Small intestine (tissue), 16 donors: ENCODE measurements around the gene ZNF99. TPM values are rescaled to one million over a fixed set of nuclear protein-coding genes. Genes with fewer than 3 reads are reported as not detected.
A peak's percentile ranks its signal among the peaks of the same experiment; 100 is the strongest.

Source experiments
- DNase-seq, 2 donors: peaks; one replicate each; pipeline versions ENCODE4 v3.0.0 to v3.0.0-alpha.2; 2013
- FAIRE-seq: peaks from 2 replicates; lab custom pipeline; 2012; peaks lifted over from hg19 to GRCh38; lab: Jason Lieb, UNC
- H3K27ac ChIP-seq, 3 donors: one replicate each; pipeline ENCODE4 v1.5.1; 2013; ENCODE audit warnings: low read length in 2 of 3, mild to moderate bottlenecking in 2 of 3, control low read depth in 1 of 3, inconsistent platforms in 1 of 3, low read depth in 1 of 3, moderate library complexity in 1 of 3
- H3K27me3 ChIP-seq, 3 donors: one replicate each; pipeline ENCODE4 v1.6.1; 2013; ENCODE audit warnings: low read length in 3 of 3, inconsistent platforms in 1 of 3; ENCODE audit not compliant: control insufficient read depth in 3 of 3, insufficient read depth in 3 of 3
- H3K36me3 ChIP-seq, 3 donors: one replicate each; pipeline ENCODE4 v1.6.1; 2013; ENCODE audit warnings: low read length in 3 of 3, inconsistent platforms in 1 of 3, low read depth in 1 of 3, mild to moderate bottlenecking in 1 of 3, moderate library complexity in 1 of 3; ENCODE audit not compliant: control insufficient read depth in 3 of 3, insufficient read depth in 2 of 3
- H3K4me1 ChIP-seq, 3 donors: one replicate each; pipeline ENCODE4 v1.6.1; 2013; ENCODE audit warnings: low read length in 2 of 3, inconsistent platforms in 1 of 3, low read depth in 1 of 3, mild to moderate bottlenecking in 1 of 3, moderate library complexity in 1 of 3; ENCODE audit not compliant: control insufficient read depth in 3 of 3, insufficient read depth in 2 of 3
- H3K4me3 ChIP-seq, 3 donors: one replicate each; pipeline ENCODE4 v1.5.1; 2013; ENCODE audit warnings: low read length in 3 of 3, control low read depth in 1 of 3, inconsistent platforms in 1 of 3, low read depth in 1 of 3, mild to moderate bottlenecking in 1 of 3, moderate library complexity in 1 of 3
- H3K9me3 ChIP-seq, 2 donors: one replicate each; pipeline ENCODE4 v1.6.1; 2013; ENCODE audit warnings: low read depth in 1 of 2, low read length in 1 of 2; ENCODE audit not compliant: control insufficient read depth in 2 of 2, insufficient read depth in 1 of 2
- WGBS, 3 donors: extraction: QIAGEN DNeasy Blood & Tissue Kit; methylation state at CpG; one replicate each; pipeline ENCODE4 v1.1.7; 2013; 5-methylcytosine and 5-hydroxymethylcytosine counted together
- long read RNA-seq, 10 donors: transcript quantifications; one replicate each; lab custom pipeline, GENCODE V29; 2026
- polyA plus RNA-seq, 4 donors: library from polyadenylated mRNA; stranded (reverse) in 3 of 4; unstranded in 1 of 4; fragments of 200-250 nt in 3 of 4; fragments of 120-200 nt in 1 of 4; gene quantifications; one replicate each; pipeline versions ENCODE4 v1.2.1 to v1.2.3, GENCODE V29; 2013
- donor health status: healthy with polysubstance abuse.
- donor health status: control.
- donor health status: control.
- donor health status: Bipolar disorder and iron deficiency.
- donor health status: healthy.

ZNF99 gene
- under 1 TPM in 2 of 4 donors, not detected in 2; 0.01 to 0.21 TPM for polyA plus RNA-seq
- long read RNA-seq, donor 1, result 0 reads
- long read RNA-seq, donor 2, result 0 reads
- long read RNA-seq, donor 3, result 0 reads
- long read RNA-seq, donor 4, result 0 reads
- long read RNA-seq, donor 5, result 0 reads
- long read RNA-seq, donor 6, result 0 reads
- long read RNA-seq, donor 7, full-length matches to known transcripts, result 1 of 1 reads
- long read RNA-seq, donor 7, partial matches to known transcripts, result 0 of 1 reads
- long read RNA-seq, donor 7, other reads (novel, unspliced or antisense), result 0 of 1 reads
- long read RNA-seq, donor 8, result 0 reads
- long read RNA-seq, donor 9, result 0 reads
- long read RNA-seq, donor 10, result 0 reads

DNA sequence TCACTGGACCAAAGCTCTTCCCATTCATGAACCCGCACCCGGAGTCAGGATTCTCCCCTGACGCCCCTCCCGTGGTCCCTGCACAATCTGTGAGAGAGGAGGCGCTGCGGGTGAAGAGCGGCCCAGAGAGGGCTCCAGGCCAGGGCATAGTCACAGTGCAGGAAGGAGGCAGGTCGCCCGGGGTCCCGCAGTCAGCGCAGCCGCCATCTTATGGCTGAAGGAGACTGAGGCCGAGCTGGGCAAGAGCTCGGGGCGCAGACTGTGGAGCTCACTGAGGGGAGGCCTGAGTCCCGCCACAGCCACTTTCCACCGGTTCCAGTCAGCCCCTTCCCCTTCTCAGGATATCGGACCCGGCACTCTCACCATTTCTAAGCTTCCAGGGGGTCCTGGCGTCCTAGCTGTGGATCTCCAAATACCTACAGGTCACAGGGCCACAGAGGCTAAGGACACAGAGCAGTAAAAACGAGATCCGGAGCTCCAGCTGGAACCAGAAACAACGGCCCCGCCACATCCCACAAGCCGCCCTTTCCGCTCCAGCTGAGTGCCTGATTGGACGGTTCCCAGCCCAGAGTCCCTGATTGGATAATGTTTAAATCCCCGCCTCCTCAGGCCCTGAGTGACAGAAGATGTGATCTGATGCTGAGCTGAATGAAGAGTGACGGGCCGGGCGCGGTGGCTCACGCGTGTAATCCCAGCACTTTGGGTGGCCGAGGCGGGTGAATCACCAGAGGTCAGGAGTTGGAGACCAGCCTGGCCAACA lies at the start of gene ZNF99:
Gene ZNF99, minus strand, starts transcription at position 501 of the 760 bp plus-strand sequence. Its CDS starts 135 bp downstream, at position 366.
- peak in 1 of 2 donors; percentile 54 for DNase-seq
- WGBS, 3 donors, result 5 to 24% (median 18%) methylated on average over 32 to 36 of the region's 36 CpGs
- H3K36me3 ChIP-seq, result no peaks in the 10 kb centered on the region
- no peaks in the 10 kb centered on the region for H3K4me1 ChIP-seq
- H3K4me3 ChIP-seq, result peak within 1 kb of the TSS in 1 of 3 donors; percentile 25
- peaks cover 0 to 13% of the 10 kb centered on the region in 2 donors for H3K9me3 ChIP-seq
- peak within 1 kb of the TSS in 1 of 3 donors; percentile 24 for H3K27ac ChIP-seq
- peaks cover 0 to 2% (median 0%) of the 10 kb centered on the region in 3 donors for H3K27me3 ChIP-seq
- no peak for FAIRE-seq

GRCh38 chr19:22832031-22832762 lies 48.2 kb upstream of the ZNF99 start, which contains the start of gene ZNF723:
Gene ZNF723 (plus strand): TSS chr19:22832291. CDS start chr19:22832380, 89 bp downstream.
- Histone ChIP-seq H3K9me3 (peaks cover 7 to 27% of the 10 kb centered on the region in 2 donors), H3K27ac (no peak within 1 kb of the TSS), H3K4me1 (no peaks in the 10 kb centered on the region), H3K4me3 (no peak within 1 kb of the TSS), H3K27me3 (no peaks in the 10 kb centered on the region), H3K36me3 (no peaks in the 10 kb centered on the region)
- DNase-seq (no peak), FAIRE-seq (no peak)
- 17 to 32% (median 28%) methylated on average over 30 to 31 of the region's 31 CpGs for WGBS, 3 donors

GRCh38 chr19:22831211-22831610 lies 47.3 kb upstream of the ZNF99 start:
- 93 to 96% (median 94%) methylated on average over 11 of the region's 11 CpGs for WGBS, 3 donors
- no peak for FAIRE-seq

GRCh38 chr19:22814124-22814523 lies 30.2 kb upstream of the ZNF99 start:
- Histone ChIP-seq H3K9me3 (peaks cover 0 to 29% of the 10 kb centered on the region in 2 donors), H3K4me1 (no peaks in the 10 kb centered on the region), H3K36me3 (no peaks in the 10 kb centered on the region), H3K4me3 (no peak overlapping the region), H3K27ac (no peak overlapping the region), H3K27me3 (no peaks in the 10 kb centered on the region)
- no peak for DNase-seq
- 86 to 88% (median 87%) methylated on average over 2 of the region's 2 CpGs for WGBS, 3 donors
- FAIRE-seq, result no peak

More at GRCh38 chr19:22831211-22831610, 47.3 kb upstream of the ZNF99 start:
- H3K27ac ChIP-seq, result no peak overlapping the region
- peaks cover 7 to 26% of the 10 kb centered on the region in 2 donors for H3K9me3 ChIP-seq
- no peak for DNase-seq
- H3K27me3 ChIP-seq, result no peaks in the 10 kb centered on the region
- H3K36me3 ChIP-seq, result no peaks in the 10 kb centered on the region
- no peaks in the 10 kb centered on the region for H3K4me1 ChIP-seq
- H3K4me3 ChIP-seq, result no peak overlapping the region

- Histone ChIP-seq H3K4me1 (no peaks in the 10 kb centered on the region), H3K36me3 (no peaks in the 10 kb centered on the region), H3K4me3 (no peak overlapping the region), H3K9me3 (peaks cover 2 to 26% of the 10 kb centered on the region in 2 donors), H3K27ac (no peak overlapping the region), H3K27me3 (no peaks in the 10 kb centered on the region)
- WGBS, 3 donors, result 13 to 38% (median 35%) methylated on average over 50 to 72 of the region's 72 CpGs
- no peak for DNase-seq
- no peak for FAIRE-seq
Observed at GRCh38 chr19:22807061-22807835, 23.3 kb upstream of the ZNF99 start.

DNA sequence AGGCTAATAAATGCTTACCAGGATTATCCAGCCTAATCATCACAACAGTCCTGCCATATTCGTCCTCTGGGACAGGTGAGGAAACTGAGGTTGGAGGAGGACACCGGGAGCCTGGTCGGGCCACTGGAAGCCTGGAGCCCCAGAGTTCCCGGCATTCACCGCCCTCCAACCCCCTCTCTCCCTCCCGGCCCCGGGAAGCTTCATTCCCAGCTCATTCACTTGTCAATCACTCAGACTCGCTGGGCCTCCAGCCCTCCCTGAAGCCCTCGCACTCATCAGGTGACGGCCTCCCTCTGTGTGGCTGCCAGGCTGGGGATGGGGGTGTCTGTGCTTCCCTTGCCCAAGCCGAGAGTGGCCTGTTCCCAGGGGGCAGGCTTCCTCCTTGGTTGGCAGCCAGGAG lies 22.5 kb upstream of the ZNF99 start:
- no peak for FAIRE-seq
- Histone ChIP-seq H3K9me3 (peaks cover 2 to 34% of the 10 kb centered on the region in 2 donors), H3K36me3 (no peaks in the 10 kb centered on the region)

GRCh38 chr19:22797040-22797439 lies 13.1 kb upstream of the ZNF99 start:
- FAIRE-seq, result no peak
- H3K4me1 ChIP-seq, result no peaks in the 10 kb centered on the region
- no peaks in the 10 kb centered on the region for H3K36me3 ChIP-seq
- DNase-seq, result no peak
- H3K4me3 ChIP-seq, result no peak overlapping the region
- H3K9me3 ChIP-seq, result peaks cover 0 to 16% of the 10 kb centered on the region in 2 donors
- WGBS, 3 donors, result 41 to 59% (median 45%) methylated on average over 5 of the region's 5 CpGs
- no peaks in the 10 kb centered on the region for H3K27me3 ChIP-seq
- no peak overlapping the region for H3K27ac ChIP-seq

More for the DNA sequence above, 22.5 kb upstream of the ZNF99 start:
- 28 to 48% (median 37%) methylated on average over 10 to 11 of the region's 11 CpGs for WGBS, 3 donors
- Histone ChIP-seq H3K4me3 (no peak overlapping the region), H3K27me3 (no peaks in the 10 kb centered on the region), H3K4me1 (no peaks in the 10 kb centered on the region), H3K27ac (no peak overlapping the region)
- no peak for DNase-seq
